ENCODE results near the gene CYB561. TPM values are rescaled to one million over a fixed set of nuclear protein-coding genes. Genes with fewer than 3 reads are reported as not detected.

CYB561 gene
- total and polyA plus RNA-seq, 7 donors: 1.5 to 4.2 (median 2.9) TPM

DNA sequence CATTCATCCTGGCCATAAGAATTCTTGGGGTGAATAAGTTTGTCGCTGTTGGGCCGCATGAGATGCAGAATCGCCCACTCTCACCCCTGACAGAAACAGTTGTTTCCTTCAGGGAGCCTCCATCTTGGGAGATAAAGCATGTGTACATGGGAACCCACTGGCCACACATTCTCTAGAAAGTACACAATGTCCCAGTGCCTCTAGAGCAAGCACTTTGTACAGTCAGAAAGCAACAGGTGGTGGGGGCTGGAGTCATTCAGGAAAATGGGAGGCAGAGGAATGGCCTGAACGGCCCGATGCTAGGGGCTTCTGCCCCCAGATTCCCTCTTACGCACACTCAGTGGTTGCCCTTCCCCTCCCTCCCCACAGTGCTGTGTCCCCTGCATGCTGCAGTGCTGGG, 46.8 kb upstream of the CYB561 start:
- Histone ChIP-seq H3K9me3 (no peaks in the 10 kb centered on the region), H3K4me3 (no peak overlapping the region), H3K4me1 (no peaks in the 10 kb centered on the region), H3K27ac (no peak overlapping the region), H3K36me3 (ENCODE audit: insufficient read depth in 1 of 2, low read depth in 1 of 2) (no peaks in the 10 kb centered on the region), H3K27me3 (ENCODE audit: insufficient read depth in 3 of 3, low read length in 2 of 3) (peaks cover 0 to 8% (median 2%) of the 10 kb centered on the region in 3 donors)
- 73 to 83% (median 76%) methylated on average over 6 of the region's 6 CpGs for WGBS, 3 donors
- no peak for ATAC-seq
- intact Hi-C loops (cut with DNase I): no loop called here
- no peak for DNase-seq
- TF ChIP-seq, protein P1, sequence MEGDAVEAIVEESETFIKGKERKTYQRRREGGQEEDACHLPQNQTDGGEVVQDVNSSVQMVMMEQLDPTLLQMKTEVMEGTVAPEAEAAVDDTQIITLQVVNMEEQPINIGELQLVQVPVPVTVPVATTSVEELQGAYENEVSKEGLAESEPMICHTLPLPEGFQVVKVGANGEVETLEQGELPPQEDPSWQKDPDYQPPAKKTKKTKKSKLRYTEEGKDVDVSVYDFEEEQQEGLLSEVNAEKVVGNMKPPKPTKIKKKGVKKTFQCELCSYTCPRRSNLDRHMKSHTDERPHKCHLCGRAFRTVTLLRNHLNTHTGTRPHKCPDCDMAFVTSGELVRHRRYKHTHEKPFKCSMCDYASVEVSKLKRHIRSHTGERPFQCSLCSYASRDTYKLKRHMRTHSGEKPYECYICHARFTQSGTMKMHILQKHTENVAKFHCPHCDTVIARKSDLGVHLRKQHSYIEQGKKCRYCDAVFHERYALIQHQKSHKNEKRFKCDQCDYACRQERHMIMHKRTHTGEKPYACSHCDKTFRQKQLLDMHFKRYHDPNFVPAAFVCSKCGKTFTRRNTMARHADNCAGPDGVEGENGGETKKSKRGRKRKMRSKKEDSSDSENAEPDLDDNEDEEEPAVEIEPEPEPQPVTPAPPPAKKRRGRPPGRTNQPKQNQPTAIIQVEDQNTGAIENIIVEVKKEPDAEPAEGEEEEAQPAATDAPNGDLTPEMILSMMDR (IDR thresholded peaks at IDR 0.05): no peak

DNA sequence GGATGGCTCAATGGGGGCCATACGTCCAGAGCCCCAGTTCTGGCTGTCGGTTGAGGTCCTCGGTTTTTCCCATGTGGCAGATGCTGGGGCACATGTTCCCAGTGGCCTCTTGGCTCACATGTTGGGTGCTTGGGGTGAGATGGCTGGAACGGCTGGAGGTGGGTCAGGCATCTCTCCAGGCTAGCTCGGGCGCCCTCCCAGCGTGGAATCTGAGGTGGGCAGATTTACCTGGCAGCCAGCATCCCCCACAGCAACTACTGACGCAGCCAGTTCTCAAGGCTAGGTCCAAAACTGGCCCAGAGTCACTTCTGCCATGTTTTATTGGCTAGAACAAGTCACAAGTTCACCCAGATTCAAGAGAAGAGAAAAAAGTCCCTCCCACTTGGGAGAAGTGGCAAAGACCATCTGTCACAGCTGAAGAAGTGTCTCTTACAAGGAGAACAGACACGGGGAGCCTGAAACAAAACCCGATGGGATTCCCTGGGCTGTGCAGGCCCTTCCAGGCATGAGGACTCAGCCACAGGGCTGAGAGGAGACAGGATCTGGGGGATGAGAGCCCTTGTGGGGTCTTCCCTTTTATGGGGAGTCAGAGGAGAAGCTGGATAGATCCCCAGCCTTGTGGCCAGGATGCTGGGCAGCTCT, 46.0 kb upstream of the CYB561 start:
- DNase-seq (no peak), ATAC-seq (no peak)
- no peak overlapping the region for H3K27ac ChIP-seq
- no peaks in the 10 kb centered on the region for H3K9me3 ChIP-seq
- H3K4me1 ChIP-seq: no peaks in the 10 kb centered on the region
- intact Hi-C loops (cut with DNase I): no loop called here
- WGBS, 3 donors: 61 to 67% (median 65%) methylated on average over 10 of the region's 10 CpGs
- TF ChIP-seq, protein P1 (IDR thresholded peaks at IDR 0.05): no peak
- no peak overlapping the region for H3K4me3 ChIP-seq
- H3K36me3 ChIP-seq (ENCODE audit: insufficient read depth in 1 of 2, low read depth in 1 of 2): no peaks in the 10 kb centered on the region
- peaks cover 0 to 8% (median 2%) of the 10 kb centered on the region in 3 donors for H3K27me3 ChIP-seq (ENCODE audit: insufficient read depth in 3 of 3, low read length in 2 of 3)

DNA sequence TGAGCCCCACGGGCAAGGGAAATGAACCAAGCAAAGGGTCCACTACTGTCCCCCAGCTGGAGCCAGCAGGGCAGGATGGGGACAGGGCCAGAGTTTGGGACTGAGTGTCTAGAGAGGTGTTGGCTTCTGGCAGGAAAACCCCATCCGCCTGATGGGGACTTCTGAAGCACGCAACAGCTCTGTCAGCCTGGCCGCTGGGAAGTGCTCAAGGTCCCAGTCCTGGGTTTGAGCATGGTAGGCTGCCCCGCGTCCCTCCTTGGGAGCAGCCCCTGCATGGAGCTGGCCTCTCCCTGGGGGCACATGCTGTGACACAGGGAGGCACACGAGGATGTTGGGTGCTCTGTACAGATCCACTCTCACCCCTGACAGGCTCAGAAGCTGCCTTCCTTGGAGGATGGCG, 45.3 kb upstream of the CYB561 start:
- no peak for ATAC-seq
- Histone ChIP-seq H3K27me3 (ENCODE audit: insufficient read depth in 3 of 3, low read length in 2 of 3) (peaks cover 0 to 8% (median 2%) of the 10 kb centered on the region in 3 donors), H3K36me3 (ENCODE audit: insufficient read depth in 1 of 2, low read depth in 1 of 2) (no peaks in the 10 kb centered on the region), H3K27ac (no peak overlapping the region), H3K4me3 (no peak overlapping the region), H3K4me1 (no peaks in the 10 kb centered on the region), H3K9me3 (no peaks in the 10 kb centered on the region)
- 74 to 79% (median 79%) methylated on average over 6 to 8 of the region's 8 CpGs for WGBS, 3 donors
- no peak for DNase-seq
- TF ChIP-seq, protein P1 (IDR thresholded peaks at IDR 0.05): no peak
- intact Hi-C loops (cut with DNase I): no loop called here

DNA sequence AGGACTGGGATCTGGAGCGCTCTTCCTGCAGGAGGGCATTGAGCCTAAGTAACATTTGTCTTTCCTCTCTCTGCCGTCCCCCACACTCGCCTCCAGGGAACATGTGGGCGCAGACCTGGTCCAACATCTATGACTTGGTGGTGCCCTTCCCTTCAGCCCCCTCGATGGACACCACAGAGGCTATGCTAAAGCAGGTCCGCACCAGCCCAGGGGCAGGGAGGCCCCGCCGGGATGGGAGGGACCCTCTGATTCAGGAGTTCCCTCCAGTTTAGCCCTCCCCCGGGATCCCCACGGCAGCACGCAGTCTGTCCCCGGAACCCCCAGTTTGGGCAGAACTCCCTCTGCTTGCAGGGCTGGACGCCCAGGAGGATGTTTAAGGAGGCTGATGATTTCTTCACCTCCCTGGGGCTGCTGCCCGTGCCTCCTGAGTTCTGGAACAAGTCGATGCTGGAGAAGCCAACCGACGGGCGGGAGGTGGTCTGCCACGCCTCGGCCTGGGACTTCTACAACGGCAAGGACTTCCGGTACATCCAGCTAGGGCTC, 44.8 kb upstream of the CYB561 start:
- no peak for DNase-seq
- TF ChIP-seq, protein P1 (IDR thresholded peaks at IDR 0.05): no peak
- no peak for ATAC-seq
- Histone ChIP-seq H3K9me3 (no peaks in the 10 kb centered on the region), H3K27ac (no peak overlapping the region), H3K27me3 (ENCODE audit: insufficient read depth in 3 of 3, low read length in 2 of 3) (peaks cover 0 to 8% (median 2%) of the 10 kb centered on the region in 3 donors), H3K36me3 (ENCODE audit: insufficient read depth in 1 of 2, low read depth in 1 of 2) (no peaks in the 10 kb centered on the region), H3K4me3 (no peak overlapping the region), H3K4me1 (no peaks in the 10 kb centered on the region)
- intact Hi-C loops (cut with DNase I): no loop called here
- WGBS, 3 donors: 76 to 82% (median 82%) methylated on average over 22 of the region's 22 CpGs

All from psoas muscle (tissue), 8 donors.